GM21825 (cell line): ENCODE results near the gene ACYP2.
"Not testable (repeated sequence)": the region's sequence is repeated elsewhere in the genome, so short reads cannot be mapped to it uniquely, and the experiment has no call there.

Experiments used
- ATAC-seq: cut with Tn5 transposase; IDR thresholded peaks from one replicate; pipeline ENCODE4 v1.9.1; 2021; ENCODE audit warnings: mild to moderate bottlenecking, moderate library complexity; ENCODE audit not compliant: unreplicated experiment

The ACYP2 gene

GRCh38 chr2:54115284-54116137 lies at the start of gene ACYP2:
ACYP2 (plus strand) TSS chr2:54115615.
- ATAC-seq = peak; percentile 95

- no peak for ATAC-seq
Measured at GRCh38 chr2:54065891-54066290, 49.5 kb upstream of the ACYP2 start.

GRCh38 chr2:54067851-54068375 lies 47.5 kb upstream of the ACYP2 start:
- ATAC-seq = no peak

- ATAC-seq = not testable (repeated sequence)
Measured at GRCh38 chr2:54072483-54072882, 42.9 kb upstream of the ACYP2 start.

- no peak for ATAC-seq
Measured at GRCh38 chr2:54073796-54074195, 41.6 kb upstream of the ACYP2 start.

GRCh38 chr2:54074606-54075341 lies 40.6 kb upstream of the ACYP2 start:
- no peak for ATAC-seq

GRCh38 chr2:54076586-54076985 lies 38.8 kb upstream of the ACYP2 start:
- ATAC-seq = no peak

GRCh38 chr2:54077088-54077900 lies 38.1 kb upstream of the ACYP2 start:
- ATAC-seq = no peak

- no peak for ATAC-seq
Measured at GRCh38 chr2:54079331-54079730, 36.1 kb upstream of the ACYP2 start.

DNA sequence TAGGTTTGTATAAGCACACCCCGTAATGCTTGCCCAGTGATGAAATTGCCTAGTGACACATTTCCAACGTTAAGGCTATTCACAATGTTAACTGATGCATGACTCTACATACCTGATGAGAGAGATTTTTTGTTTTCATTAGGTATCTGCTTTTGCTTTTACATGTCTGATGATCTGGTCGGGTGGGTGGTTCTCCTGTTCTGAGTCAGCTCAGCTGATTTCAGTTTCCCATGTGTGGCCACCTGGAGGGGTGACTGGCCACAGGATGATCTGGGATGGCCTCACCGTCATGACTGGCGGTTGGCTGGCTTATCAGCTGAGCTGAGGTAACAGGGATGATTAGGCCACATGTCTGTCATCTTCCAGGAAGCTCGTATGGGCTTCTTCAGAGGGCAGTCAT lies 33.8 kb upstream of the ACYP2 start:
- peak; percentile 97 for ATAC-seq

GRCh38 chr2:54083021-54083420 lies 32.4 kb upstream of the ACYP2 start:
- no peak for ATAC-seq

GRCh38 chr2:54083445-54083844 lies 32.0 kb upstream of the ACYP2 start:
- no peak for ATAC-seq

DNA sequence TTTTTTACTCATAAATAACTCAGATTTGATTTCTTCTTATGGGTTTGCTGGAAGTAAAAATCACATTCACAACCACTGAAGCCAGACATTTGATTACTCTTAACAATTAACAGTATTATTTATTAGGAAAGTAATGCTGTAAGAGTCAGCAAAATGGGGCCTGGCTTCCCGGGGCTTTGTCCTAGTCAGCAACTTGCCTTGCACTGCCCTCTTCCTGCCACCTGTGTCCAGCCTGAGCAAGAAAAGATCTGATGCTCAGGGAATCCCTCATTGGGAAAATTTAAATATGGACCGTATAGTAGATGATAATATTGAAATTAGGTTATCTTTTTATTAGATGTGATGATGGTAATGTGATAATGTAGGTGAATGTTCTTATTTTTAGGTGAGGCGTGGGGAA lies 30.8 kb upstream of the ACYP2 start:
- no peak for ATAC-seq

DNA sequence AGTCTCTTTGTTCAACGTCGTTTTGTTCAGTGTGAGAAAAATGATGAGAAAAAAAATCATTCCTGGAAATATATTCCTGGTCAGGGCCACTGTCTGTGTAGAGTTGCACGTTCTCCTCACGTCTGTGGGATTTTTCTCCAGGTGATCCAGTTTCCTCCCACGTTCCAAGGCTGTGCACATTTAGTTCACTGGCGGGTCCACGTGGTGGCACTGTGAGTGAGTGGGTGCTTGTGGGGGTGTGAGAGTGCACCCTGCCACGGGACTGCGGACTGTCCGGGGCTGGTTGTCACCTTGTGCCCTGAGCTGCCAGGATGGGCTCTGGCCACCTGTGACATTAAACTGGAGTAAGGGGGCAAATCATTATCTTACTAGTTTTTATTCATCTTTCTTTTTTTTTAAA lies 30.3 kb upstream of the ACYP2 start:
- no peak for ATAC-seq

DNA sequence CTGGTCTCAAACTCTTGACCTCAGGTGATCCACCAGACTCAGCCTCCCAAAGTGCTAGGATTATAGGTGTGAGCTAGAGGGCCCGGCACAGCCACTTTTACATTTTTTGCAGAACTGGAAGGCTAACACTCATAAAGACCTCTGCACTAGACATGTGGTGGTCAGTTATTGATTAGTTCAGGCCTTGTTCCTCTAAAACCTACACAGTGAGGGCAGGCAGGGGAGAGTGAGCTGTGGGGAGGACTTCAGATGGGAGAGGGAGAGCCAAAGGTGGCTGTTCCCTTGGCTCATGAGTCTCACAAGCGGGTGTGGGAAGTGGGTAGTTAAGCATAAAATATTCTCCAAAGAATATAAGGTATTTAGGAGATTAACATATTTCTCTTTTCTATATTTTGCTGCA lies 29.3 kb upstream of the ACYP2 start:
- ATAC-seq = no peak

GRCh38 chr2:54088191-54088634 lies 27.2 kb upstream of the ACYP2 start:
- no peak for ATAC-seq

DNA sequence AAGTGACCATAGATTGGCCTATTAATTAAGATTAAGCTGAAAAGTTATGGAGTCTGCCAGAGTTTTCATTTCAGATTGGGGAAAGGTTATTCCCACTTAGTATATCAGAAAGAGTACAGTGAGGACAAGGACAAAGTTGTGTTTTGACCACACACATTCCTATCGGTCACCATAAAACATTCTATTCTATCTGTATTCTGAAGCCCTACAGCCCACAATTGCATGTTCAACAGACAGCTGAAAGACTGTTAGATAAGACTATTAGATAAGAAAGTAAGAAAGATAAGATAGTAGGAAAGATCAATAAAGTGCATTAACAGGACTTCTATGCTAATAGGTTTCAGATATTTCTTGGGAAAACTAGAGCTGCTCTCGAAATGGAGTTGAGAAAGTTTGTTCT lies 26.7 kb upstream of the ACYP2 start:
- ATAC-seq = no peak

DNA sequence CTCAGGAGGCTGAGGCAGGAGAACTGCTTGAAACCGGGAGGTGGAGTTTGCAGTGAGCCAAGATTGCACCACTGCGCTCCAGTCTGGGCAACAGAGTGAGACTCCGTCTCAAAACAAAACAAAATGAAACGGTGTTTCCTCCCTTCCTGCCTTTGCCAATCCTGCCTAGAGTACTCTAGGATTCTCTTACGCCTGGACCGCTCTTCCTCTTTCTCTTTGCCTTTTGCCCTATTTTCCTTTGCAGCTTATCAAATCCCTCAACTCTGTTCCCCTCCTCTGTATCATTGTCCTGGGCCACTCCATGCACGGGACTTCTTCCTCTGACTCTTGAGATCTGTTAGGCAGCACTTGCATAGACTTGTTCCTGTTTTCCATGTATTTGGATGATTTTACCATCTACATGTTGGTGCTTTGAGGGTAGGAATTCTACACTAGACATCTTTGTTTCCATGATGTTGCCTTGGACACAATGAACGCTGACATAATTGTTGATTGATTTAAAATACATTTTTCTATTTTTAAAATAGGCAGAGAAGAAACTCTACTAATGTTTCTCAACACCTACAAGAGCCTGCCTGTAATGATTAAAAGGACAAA lies 24.8 kb upstream of the ACYP2 start:
- no peak for ATAC-seq

- peak; percentile 63 for ATAC-seq
Measured at GRCh38 chr2:54092940-54093339, 22.5 kb upstream of the ACYP2 start.

DNA sequence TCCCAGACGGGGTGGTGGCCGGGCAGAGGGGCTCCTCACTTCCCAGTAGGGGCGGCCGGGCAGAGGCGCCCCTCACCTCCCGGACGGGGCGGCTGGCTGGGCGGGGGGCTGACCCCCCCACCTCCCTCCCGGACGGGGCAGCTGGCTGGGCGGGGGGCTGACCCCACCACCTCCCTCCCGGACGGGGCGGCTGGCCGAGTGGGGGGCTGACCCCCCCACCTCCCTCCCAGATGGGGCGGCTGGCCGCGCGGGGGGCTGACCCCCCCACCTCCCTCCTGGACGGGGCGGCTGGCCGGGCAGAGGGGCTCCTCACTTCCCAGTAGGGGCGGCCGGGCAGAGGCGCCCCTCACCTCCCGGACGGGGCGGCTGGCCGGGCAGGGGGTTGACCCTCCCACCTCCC lies 20.0 kb upstream of the ACYP2 start:
- ATAC-seq = not testable (repeated sequence)

DNA sequence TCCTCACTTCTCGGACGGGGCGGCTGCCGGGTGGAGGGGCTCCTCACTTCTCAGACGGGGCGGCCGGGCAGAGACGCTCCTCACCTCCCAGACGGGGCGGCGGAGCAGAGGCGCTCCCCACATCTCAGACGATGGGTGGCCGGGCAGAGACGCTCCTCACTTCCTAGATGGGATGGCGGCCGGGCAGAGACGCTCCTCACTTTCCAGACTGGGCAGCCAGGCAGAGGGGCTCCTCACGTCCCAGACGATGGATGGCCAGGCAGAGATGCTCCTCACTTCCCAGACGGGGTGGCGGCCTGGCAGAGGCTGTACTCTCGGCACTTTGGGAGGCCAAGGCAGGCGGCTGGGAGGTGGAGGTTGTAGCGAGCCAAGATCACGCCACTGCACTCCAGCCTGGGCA lies 19.3 kb upstream of the ACYP2 start:
- not testable (repeated sequence) for ATAC-seq
